A673 (cell line): ENCODE measurements around the gene MGARP. TPM values are rescaled to one million over a fixed set of nuclear protein-coding genes. Genes with fewer than 3 reads are reported as not detected.
A peak's percentile ranks its signal among the peaks of the same experiment; 100 is the strongest.

Source experiments
- BruUV-seq: library from RNA; stranded (reverse); fragments of 400-500 nt; replicated peaks from 2 replicates; lab custom pipeline; 2021; lab: Mats Ljungman, UMichigan
- CTCF ChIA-PET: fragments of 300-600 bp; sonication (Branson Sonifier 250); formaldehyde crosslinking; loops from one replicate; lab custom pipeline; 2022; ENCODE audit warnings: antibody characterized with exemption; lab: Charles Lee
- POLR2A ChIA-PET: fragments of 300-600 bp; sonication (Branson Sonifier 250); formaldehyde crosslinking; loops from one replicate; lab custom pipeline; 2022; ENCODE audit warnings: antibody characterized with exemption; ENCODE audit not compliant: low non-redundant PET; lab: Charles Lee
- DNase-seq: peaks from one replicate; pipeline ENCODE4 v3.0.0-alpha.2; 2015; ENCODE audit warnings: low spot score
- H3K27ac ChIP-seq: fragments of 200-600 bp; sonication (generic); 2 replicates; pipeline ENCODE4 v1.5.1; 2016; ENCODE audit warnings: mixed run types, low read depth, mild to moderate bottlenecking, mixed read lengths, antibody characterized with exemption, low read length; ENCODE audit not compliant: poor library complexity, severe bottlenecking
- H3K27me3 ChIP-seq: fragments of 200-600 bp; sonication (generic); replicated peaks from 2 replicates; pipeline ENCODE4 v1.6.1; 2017; ENCODE audit warnings: mixed run types, low read depth, mild to moderate bottlenecking, mixed read lengths, antibody characterized with exemption, low read length; ENCODE audit not compliant: insufficient read depth, poor library complexity
- H3K36me3 ChIP-seq: fragments of 200-600 bp; sonication (generic); 2 replicates; pipeline ENCODE4 v1.6.1; 2016; ENCODE audit warnings: mixed run types, mild to moderate bottlenecking, mixed read lengths, antibody characterized with exemption, low read length; ENCODE audit not compliant: insufficient read depth, poor library complexity, severe bottlenecking
- H3K4me1 ChIP-seq: fragments of 200-600 bp; sonication (generic); 2 replicates; pipeline ENCODE4 v1.6.1; 2017; ENCODE audit warnings: mixed run types, mild to moderate bottlenecking, mixed read lengths, antibody characterized with exemption, low read length; ENCODE audit not compliant: insufficient read depth, poor library complexity, severe bottlenecking
- H3K4me3 ChIP-seq: fragments of 200-600 bp; sonication (generic); 2 replicates; pipeline ENCODE4 v1.5.1; 2016; ENCODE audit warnings: low read depth, mixed run types, mild to moderate bottlenecking, mixed read lengths, low read length; ENCODE audit not compliant: poor library complexity, severe bottlenecking
- H3K9me3 ChIP-seq: fragments of 200-600 bp; sonication (generic); 2 replicates; pipeline ENCODE4 v1.6.1; 2016; ENCODE audit warnings: mixed run types, low read depth, mild to moderate bottlenecking, mixed read lengths, antibody characterized with exemption, low read length; ENCODE audit not compliant: poor library complexity, severe bottlenecking
- EZH2 ChIP-seq: fragments of 200-600 bp; sonication (generic); IDR thresholded peaks from 2 replicates; pipeline ENCODE4 v1.6.1; 2017; ENCODE audit warnings: borderline replicate concordance, low read depth, mild to moderate bottlenecking, mixed read lengths, antibody characterized with exemption, low read length; ENCODE audit not compliant: poor library complexity, severe bottlenecking
- intact Hi-C: fragments of 100-400 bp; cut with micrococcal nuclease; formaldehyde crosslinking; loops from one replicate; pipeline ENCODE4 v1.10.0; 2022; ENCODE audit not compliant: unreplicated experiment
- total RNA-seq: library from RNA; stranded (reverse); gene quantifications from 2 replicates; pipeline ENCODE4 v1.2.3, GENCODE V29; 2021
- TF ChIP-seq, protein P1 (sequence below): fragments of 300-800, 200-600 bp; sonication (generic); conservative IDR thresholded peaks from 2 replicates; pipeline ENCODE4 v1.5.1; 2017; ENCODE audit warnings: low read depth, mild to moderate bottlenecking, antibody characterized with exemption, low read length, moderate library complexity, mixed read lengths

Gene MGARP
- total RNA-seq, 1 experiment from 2014 or later, result 6.0 TPM

DNA sequence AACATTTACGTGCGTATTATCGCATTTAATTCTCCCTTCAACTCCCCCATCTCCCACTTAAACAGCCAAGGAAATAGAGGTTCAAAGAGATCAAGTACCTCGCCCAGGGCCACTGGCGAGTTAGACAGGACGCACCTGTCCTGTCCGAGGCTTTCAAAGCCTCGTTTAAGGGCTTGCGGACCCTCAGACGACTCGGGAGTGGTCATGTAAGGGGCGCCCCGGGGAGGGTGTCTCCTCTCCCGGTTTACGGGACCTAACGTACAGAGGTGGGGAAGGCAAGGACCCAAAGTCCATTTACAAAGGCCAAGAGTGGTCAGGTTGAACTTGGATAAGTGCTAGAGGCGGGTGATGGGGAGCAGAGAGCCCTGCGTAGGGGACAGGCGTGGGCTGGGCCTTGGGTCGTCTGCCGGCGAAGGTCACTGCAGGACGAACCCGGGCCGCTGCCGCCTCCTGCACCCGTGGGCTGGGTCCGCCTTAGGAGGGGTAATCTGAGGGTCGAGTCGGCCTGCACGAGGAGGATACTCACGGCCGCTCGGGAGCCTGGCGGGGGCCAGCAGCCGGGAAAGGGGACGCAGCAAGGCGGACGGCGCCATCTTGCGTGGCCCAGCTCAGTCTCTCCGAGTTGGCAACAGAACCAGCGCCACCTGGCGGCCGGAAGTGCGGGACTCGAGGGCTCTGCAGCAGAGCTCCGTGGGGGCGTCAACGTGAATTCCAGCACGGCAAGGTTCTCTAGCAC lies 15.3 kb upstream of the MGARP start:
- Histone ChIP-seq H3K36me3 (peaks cover 35% of the 10 kb centered on the region), H3K4me1 (peaks cover 21% of the 10 kb centered on the region), H3K4me3 (peak overlapping the region; percentile 89), H3K27me3 (no peaks in the 10 kb centered on the region), H3K9me3 (no peaks in the 10 kb centered on the region), H3K27ac (peak overlapping the region; percentile 96)
- ChIA-PET CTCF (interaction anchor here (0.5 to 2.7 kb wide), 9 partner anchors 23 to 338 kb away, joined by 3 to 15 read pairs (median 3); partner anchors contain the start of gene ELF2), POLR2A (interaction anchor here (0.7 kb wide), 1 partner anchor 119 kb away, joined by 4 read pairs; no protein-coding TSS in a partner anchor)
- DNase-seq, result peak; percentile 97
- intact Hi-C loops, result loop anchor here (2.0 to 5.0 kb wide), 3 partner anchors 67 to 263 kb away; no protein-coding TSS in a partner anchor
- TF ChIP-seq, protein P1, sequence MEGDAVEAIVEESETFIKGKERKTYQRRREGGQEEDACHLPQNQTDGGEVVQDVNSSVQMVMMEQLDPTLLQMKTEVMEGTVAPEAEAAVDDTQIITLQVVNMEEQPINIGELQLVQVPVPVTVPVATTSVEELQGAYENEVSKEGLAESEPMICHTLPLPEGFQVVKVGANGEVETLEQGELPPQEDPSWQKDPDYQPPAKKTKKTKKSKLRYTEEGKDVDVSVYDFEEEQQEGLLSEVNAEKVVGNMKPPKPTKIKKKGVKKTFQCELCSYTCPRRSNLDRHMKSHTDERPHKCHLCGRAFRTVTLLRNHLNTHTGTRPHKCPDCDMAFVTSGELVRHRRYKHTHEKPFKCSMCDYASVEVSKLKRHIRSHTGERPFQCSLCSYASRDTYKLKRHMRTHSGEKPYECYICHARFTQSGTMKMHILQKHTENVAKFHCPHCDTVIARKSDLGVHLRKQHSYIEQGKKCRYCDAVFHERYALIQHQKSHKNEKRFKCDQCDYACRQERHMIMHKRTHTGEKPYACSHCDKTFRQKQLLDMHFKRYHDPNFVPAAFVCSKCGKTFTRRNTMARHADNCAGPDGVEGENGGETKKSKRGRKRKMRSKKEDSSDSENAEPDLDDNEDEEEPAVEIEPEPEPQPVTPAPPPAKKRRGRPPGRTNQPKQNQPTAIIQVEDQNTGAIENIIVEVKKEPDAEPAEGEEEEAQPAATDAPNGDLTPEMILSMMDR, result peak; percentile 97
- no peak for TF ChIP-seq EZH2
- BruUV-seq, result TSS peak; percentile 87

DNA sequence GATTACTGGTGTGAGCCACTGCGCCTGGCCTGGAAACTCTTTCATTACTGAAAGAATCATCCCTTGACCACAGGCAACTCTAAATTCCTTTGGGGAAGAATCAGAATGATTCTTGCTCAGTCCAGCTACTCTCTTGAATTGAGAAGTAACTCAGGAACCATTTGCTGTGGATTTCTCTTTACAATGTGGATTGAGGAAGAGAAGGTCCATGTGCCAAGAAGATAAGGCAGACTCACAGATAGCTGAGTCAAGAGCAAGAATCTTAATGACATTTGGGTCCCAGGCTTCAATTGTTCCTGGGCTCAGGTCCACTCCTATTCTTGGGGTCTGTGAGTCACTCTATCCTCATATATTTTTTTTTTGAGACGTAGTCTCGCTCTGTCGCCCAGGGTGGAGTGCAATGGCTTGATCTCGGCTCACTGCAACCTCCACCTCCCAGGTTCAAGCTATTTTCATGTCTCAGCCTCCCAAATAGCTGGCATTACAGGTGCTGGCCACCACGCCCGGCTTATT lies 6.2 kb upstream of the MGARP start:
- H3K9me3 ChIP-seq, result peaks cover 4% of the 10 kb centered on the region
- no peak overlapping the region for H3K4me3 ChIP-seq
- no peaks in the 10 kb centered on the region for H3K4me1 ChIP-seq
- POLR2A ChIA-PET, result no interaction called here
- intact Hi-C loops, result no loop called here
- no peak for TF ChIP-seq EZH2
- TF ChIP-seq, protein P1, result no peak
- no peaks in the 10 kb centered on the region for H3K27me3 ChIP-seq
- CTCF ChIA-PET, result no interaction called here
- DNase-seq, result no peak
- BruUV-seq, result no TSS peak
- peaks cover 19% of the 10 kb centered on the region for H3K36me3 ChIP-seq
- no peak overlapping the region for H3K27ac ChIP-seq

- Histone ChIP-seq H3K27me3 (no peaks in the 10 kb centered on the region), H3K4me3 (no peak overlapping the region), H3K4me1 (peaks cover 4% of the 10 kb centered on the region), H3K27ac (no peak overlapping the region), H3K36me3 (no peaks in the 10 kb centered on the region), H3K9me3 (peaks cover 4% of the 10 kb centered on the region)
- CTCF ChIA-PET, result no interaction called here
- DNase-seq, result no peak
- BruUV-seq, result no TSS peak
- no peak for TF ChIP-seq EZH2
- TF ChIP-seq, protein P1, result no peak
- POLR2A ChIA-PET, result interaction anchor here (1.1 kb wide), 1 partner anchor 11 kb away, joined by 4 read pairs; no protein-coding TSS in a partner anchor
- intact Hi-C loops, result no loop called here
Measured at GRCh38 chr4:139282721-139283075, 2.7 kb upstream of the MGARP start.
